Hepatocyte (in vitro differentiated cells): ENCODE measurements around the gene DNAJC1. TPM values are rescaled to one million over a fixed set of nuclear protein-coding genes. Genes with fewer than 3 reads are reported as not detected.
"Not testable (repeated sequence)": the region's sequence is repeated elsewhere in the genome, so short reads cannot be mapped to it uniquely, and the experiment has no call there.

Experiments used
- DNase-seq: peaks from one replicate; pipeline ENCODE4 v3.0.0-alpha.2; 2016; ENCODE audit warnings: low spot score
- H2AFZ ChIP-seq: fragments of 200-600 bp; sonication (generic); 2 replicates; pipeline ENCODE4 v1.6.0; 2016; ENCODE audit warnings: antibody characterized with exemption, mild to moderate bottlenecking
- H3K27ac ChIP-seq: fragments of 200-600 bp; sonication (generic); 2 replicates; pipeline ENCODE4 v1.5.1; 2016; ENCODE audit warnings: mild to moderate bottlenecking
- H3K27me3 ChIP-seq: fragments of 200-600 bp; sonication (generic); 2 replicates; pipeline ENCODE4 v1.6.1; 2016
- H3K36me3 ChIP-seq: fragments of 200-600 bp; sonication (generic); replicated peaks from 2 replicates; pipeline ENCODE4 v1.5.1; 2016; ENCODE audit warnings: low read depth; ENCODE audit not compliant: insufficient read depth
- H3K4me1 ChIP-seq: fragments of 200-600 bp; sonication (generic); 2 replicates; pipeline ENCODE4 v1.5.1; 2016; ENCODE audit warnings: mild to moderate bottlenecking, moderate library complexity; ENCODE audit not compliant: insufficient read depth
- H3K4me2 ChIP-seq: fragments of 200-600 bp; sonication (generic); 2 replicates; pipeline ENCODE4 v1.6.0; 2016
- H3K4me3 ChIP-seq: fragments of 200-600 bp; sonication (generic); 2 replicates; pipeline ENCODE4 v1.5.1; 2016; ENCODE audit warnings: mild to moderate bottlenecking
- H3K79me2 ChIP-seq: fragments of 200-600 bp; sonication (generic); 2 replicates; pipeline ENCODE4 v1.6.0; 2017; ENCODE audit warnings: mild to moderate bottlenecking
- H3K9me2 ChIP-seq: fragments of 200-600 bp; sonication (generic); replicated peaks from 2 replicates; pipeline ENCODE4 v1.6.0; 2017; ENCODE audit warnings: mild to moderate bottlenecking; ENCODE audit not compliant: insufficient read depth
- H3K9me3 ChIP-seq: fragments of 200-600 bp; sonication (generic); 2 replicates; pipeline ENCODE4 v1.5.1; 2016; ENCODE audit warnings: low read depth, mild to moderate bottlenecking
- H4K20me1 ChIP-seq: fragments of 200-600 bp; sonication (generic); 2 replicates; pipeline ENCODE4 v1.6.0; 2016; ENCODE audit warnings: mild to moderate bottlenecking; ENCODE audit not compliant: insufficient read depth, poor library complexity, severe bottlenecking
- CTCF ChIP-seq: fragments of 200-600 bp; sonication (generic); IDR thresholded peaks from 2 replicates; pipeline ENCODE4 v1.5.1; 2016; ENCODE audit warnings: antibody characterized with exemption, mild to moderate bottlenecking; ENCODE audit not compliant: poor library complexity
- EZH2 ChIP-seq: fragments of 200-600 bp; sonication (generic); IDR thresholded peaks from 2 replicates; pipeline ENCODE4 v1.6.1; 2016; ENCODE audit warnings: antibody characterized with exemption, mild to moderate bottlenecking, borderline replicate concordance
- EZH2phosphoT487 ChIP-seq: fragments of 200-600 bp; sonication (generic); IDR thresholded peaks from one replicate; pipeline ENCODE4 v1.6.1; 2018; ENCODE audit warnings: antibody characterized with exemption, mild to moderate bottlenecking, low read depth, moderate library complexity; ENCODE audit not compliant: unreplicated experiment, severe bottlenecking
- WGBS: methylation state at CpG from one replicate; pipeline ENCODE4 v1.1.6; 2016; ENCODE audit warnings: low lambda C conversion rate; ENCODE audit errors: missing lambda C conversion rate; 5-methylcytosine and 5-hydroxymethylcytosine counted together
- polyA plus RNA-seq: library from polyadenylated mRNA; unstranded; fragments of >200 nt; fragmentation: Nextera tagmentation; extraction: Ambion mirVana; gene quantifications from 2 replicates; pipeline ENCODE4 v1.2.1, GENCODE V29; 2016
- total RNA-seq: library from RNA; depleted of rRNA; stranded (reverse); fragments of >200 nt; gene quantifications from 2 replicates; pipeline ENCODE4 v1.2.3, GENCODE V29; 2014

DNAJC1 gene
- total and polyA plus RNA-seq, 2 experiments from 2014 or later, result 64.6 to 91.7 TPM

DNA sequence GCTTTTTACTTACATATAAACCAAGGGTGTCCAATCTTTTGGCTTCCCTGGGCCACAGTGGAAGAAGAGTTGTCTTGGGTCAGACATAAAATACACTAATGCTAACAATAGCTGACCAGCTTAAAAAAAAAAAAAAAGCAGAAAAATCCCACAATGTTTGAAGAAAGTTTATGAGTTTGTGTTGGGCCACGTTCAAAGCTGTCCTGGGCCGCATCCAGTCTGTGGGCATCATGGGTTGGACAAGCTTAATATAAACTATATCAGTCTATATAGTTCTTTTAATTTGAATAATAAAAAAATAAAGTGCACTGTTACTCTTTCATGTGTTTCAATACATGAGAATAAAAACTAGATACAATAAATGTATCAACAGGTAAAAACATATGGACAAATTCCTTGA lies 179.9 kb downstream of the DNAJC1 start:
- Histone ChIP-seq H3K4me3 (no peak overlapping the region), H3K4me2 (no peak overlapping the region), H2AFZ (no peak overlapping the region), H3K79me2 (no peaks in the 10 kb centered on the region), H3K9me3 (peaks cover 36% of the 10 kb centered on the region), H3K4me1 (no peaks in the 10 kb centered on the region), H3K27ac (no peak overlapping the region), H3K27me3 (no peaks in the 10 kb centered on the region), H4K20me1 (no peaks in the 10 kb centered on the region), H3K9me2 (no peaks in the 10 kb centered on the region), H3K36me3 (no peaks in the 10 kb centered on the region)
- DNase-seq, result no peak
- 83% methylated on average over 2 of the region's 2 CpGs for WGBS
- TF ChIP-seq EZH2phosphoT487 (no peak), EZH2 (no peak), CTCF (no peak)

- H3K27me3 ChIP-seq, H3K27ac ChIP-seq, H3K4me1 ChIP-seq, H3K9me2 ChIP-seq, H3K4me2 ChIP-seq, H4K20me1 ChIP-seq, H3K79me2 ChIP-seq, H2AFZ ChIP-seq, DNase-seq, H3K36me3 ChIP-seq, H3K4me3 ChIP-seq: not testable (repeated sequence)
- WGBS, result over 99% methylated on average over 6 of the region's 6 CpGs
- peaks cover 22% of the 10 kb centered on the region for H3K9me3 ChIP-seq
Observed at GRCh38 chr10:21822273-21822672, 181.3 kb downstream of the DNAJC1 start.

DNA sequence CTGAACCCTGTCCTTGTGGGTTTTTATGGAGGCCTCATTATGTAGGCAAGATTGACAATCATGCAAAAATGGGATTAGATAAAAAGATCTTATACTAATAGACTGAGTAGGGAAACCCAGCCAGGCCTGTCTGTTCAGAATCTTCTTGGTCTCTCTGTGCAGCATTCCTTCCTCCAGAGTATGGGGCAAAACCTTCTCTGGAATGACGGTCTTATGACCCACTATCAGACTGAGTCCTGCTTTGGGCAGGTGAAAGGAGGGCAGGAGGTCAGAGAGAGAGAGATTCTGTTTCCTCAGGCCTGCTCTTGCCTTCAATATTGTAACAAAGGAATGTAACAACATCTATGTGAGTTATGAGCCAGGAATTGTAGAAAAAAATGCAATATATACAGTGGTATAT lies 182.6 kb downstream of the DNAJC1 start:
- Histone ChIP-seq H4K20me1 (no peaks in the 10 kb centered on the region), H3K79me2 (no peaks in the 10 kb centered on the region), H3K4me2 (no peak overlapping the region), H3K27me3 (no peaks in the 10 kb centered on the region), H3K9me2 (no peaks in the 10 kb centered on the region), H3K4me1 (no peaks in the 10 kb centered on the region), H2AFZ (no peak overlapping the region), H3K36me3 (no peaks in the 10 kb centered on the region), H3K27ac (no peak overlapping the region), H3K4me3 (no peak overlapping the region), H3K9me3 (peaks cover 9% of the 10 kb centered on the region)
- no peak for DNase-seq
- TF ChIP-seq EZH2phosphoT487 (no peak), EZH2 (no peak), CTCF (no peak)
- WGBS, result 57% methylated on average over 1 of the region's 1 CpG

DNA sequence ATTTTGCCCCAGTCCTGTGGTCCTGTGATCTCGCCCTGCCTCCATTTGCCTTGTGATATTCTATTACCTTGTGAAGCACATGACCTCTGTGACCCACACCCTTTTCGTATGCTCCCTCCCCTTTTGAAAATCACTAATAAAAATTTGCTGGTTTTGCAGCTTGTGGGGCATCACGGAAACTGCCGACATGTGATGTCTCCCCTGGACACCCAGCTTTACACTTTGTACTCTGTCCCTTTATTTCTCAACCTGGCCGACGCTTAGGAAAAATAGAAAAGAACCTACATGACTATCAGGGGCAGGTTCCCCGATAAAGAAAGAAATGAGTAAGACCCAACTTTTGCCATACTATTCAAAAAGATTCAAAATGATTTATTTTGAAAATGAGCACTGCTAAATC lies 185.1 kb downstream of the DNAJC1 start:
- not testable (repeated sequence) for H3K9me2 ChIP-seq, H3K36me3 ChIP-seq, H2AFZ ChIP-seq, H3K4me2 ChIP-seq, DNase-seq, H4K20me1 ChIP-seq, H3K4me1 ChIP-seq, H3K9me3 ChIP-seq, H3K4me3 ChIP-seq, H3K27me3 ChIP-seq, H3K79me2 ChIP-seq, H3K27ac ChIP-seq
- 84% methylated on average over 7 of the region's 7 CpGs for WGBS

DNA sequence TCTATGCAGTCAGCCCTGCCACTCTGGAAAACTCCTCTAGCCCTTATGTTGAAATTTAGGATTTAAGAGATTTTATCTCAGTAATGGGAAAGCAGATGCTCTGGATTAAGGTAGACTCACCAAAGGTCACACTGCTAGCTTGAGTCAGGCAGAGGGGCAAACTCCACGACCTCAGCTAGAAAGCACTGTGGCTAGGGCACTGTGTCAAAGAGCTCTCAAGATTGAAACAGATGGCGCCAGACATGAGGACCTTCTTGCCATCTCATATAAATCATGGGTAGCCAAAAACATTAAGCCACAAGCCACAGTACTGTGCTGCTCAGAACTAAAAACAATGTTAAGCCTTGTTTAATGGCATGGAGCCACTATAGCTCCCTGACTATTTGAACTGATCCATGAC lies 188.7 kb downstream of the DNAJC1 start:
- no peak overlapping the region for H3K4me3 ChIP-seq
- no peaks in the 10 kb centered on the region for H3K79me2 ChIP-seq
- no peak overlapping the region for H3K27ac ChIP-seq
- TF ChIP-seq EZH2, result no peak
- no peak for TF ChIP-seq CTCF
- TF ChIP-seq EZH2phosphoT487, result no peak
- H3K4me1 ChIP-seq, result no peaks in the 10 kb centered on the region
- DNase-seq, result no peak
- H4K20me1 ChIP-seq, result no peaks in the 10 kb centered on the region
- no peaks in the 10 kb centered on the region for H3K9me3 ChIP-seq
- H2AFZ ChIP-seq, result no peak overlapping the region
- no peak overlapping the region for H3K4me2 ChIP-seq
- H3K36me3 ChIP-seq, result no peaks in the 10 kb centered on the region
- no peaks in the 10 kb centered on the region for H3K27me3 ChIP-seq
- 86% methylated on average over 2 of the region's 2 CpGs for WGBS
- no peaks in the 10 kb centered on the region for H3K9me2 ChIP-seq
